PC-9 (cell line): ENCODE data around the gene S100A16. TPM values are rescaled to one million over a fixed set of nuclear protein-coding genes. Genes with fewer than 3 reads are reported as not detected.

Experiments used
- Bru-seq: library from RNA; stranded (reverse); fragments of 400-500 nt; gene quantifications from one replicate; lab custom pipeline; 2021; lab: Mats Ljungman, UMichigan
- BruChase-seq, 2 experiments: library from RNA; stranded (reverse); fragments of 400-500 nt; gene quantifications; one replicate each; lab custom pipeline; 2021; lab: Mats Ljungman, UMichigan
- BruUV-seq: library from RNA; stranded (reverse); fragments of 400-500 nt; replicated peaks from 2 replicates; lab custom pipeline; 2021; lab: Mats Ljungman, UMichigan
- CTCF ChIA-PET: fragments of 300-600 bp; sonication (Branson Sonifier 250); formaldehyde crosslinking; loops from one replicate; lab custom pipeline; 2022; ENCODE audit warnings: antibody characterized with exemption; lab: Charles Lee
- POLR2A ChIA-PET: fragments of 300-600 bp; sonication (Branson Sonifier 250); formaldehyde crosslinking; loops from one replicate; lab custom pipeline; 2022; ENCODE audit warnings: antibody characterized with exemption; ENCODE audit not compliant: unreplicated experiment; lab: Charles Lee
- DNase-seq, 2 experiments: peaks; one replicate each; pipeline versions ENCODE4 v3.0.0 to v3.0.0-alpha.2; 2015 to 2022; ENCODE audit warnings: mixed read lengths in 1 of 2
- H2AFZ ChIP-seq: fragments of 200-600 bp; sonication (generic); 2 replicates; pipeline ENCODE4 v1.8.1; 2017; ENCODE audit warnings: antibody characterized with exemption
- H3F3A ChIP-seq: fragments of 200-600 bp; sonication (generic); 2 replicates; pipeline ENCODE4 v1.8.1; 2017; ENCODE audit warnings: antibody characterized with exemption, mild to moderate bottlenecking, low read depth; ENCODE audit not compliant: insufficient read depth
- H3K27ac ChIP-seq: fragments of 200-600 bp; sonication (generic); 2 replicates; pipeline ENCODE4 v1.6.1; 2016; ENCODE audit warnings: mixed run types
- H3K27me3 ChIP-seq: fragments of 200-600 bp; sonication (generic); 2 replicates; pipeline ENCODE4 v1.6.1; 2016; ENCODE audit warnings: low read depth, mixed run types; ENCODE audit not compliant: insufficient read depth
- H3K36me3 ChIP-seq: fragments of 200-600 bp; sonication (generic); 2 replicates; pipeline ENCODE4 v1.6.1; 2016; ENCODE audit warnings: low read depth, mixed run types
- H3K4me1 ChIP-seq: fragments of 200-600 bp; sonication (generic); replicated peaks from 2 replicates; pipeline ENCODE4 v1.6.1; 2016; ENCODE audit warnings: mixed run types; ENCODE audit not compliant: insufficient read depth
- H3K4me2 ChIP-seq: fragments of 200-600 bp; sonication (generic); 2 replicates; pipeline ENCODE4 v1.6.1; 2017; ENCODE audit warnings: mixed run types
- H3K4me3 ChIP-seq: fragments of 200-600 bp; sonication (generic); 2 replicates; pipeline ENCODE4 v1.6.1; 2016; ENCODE audit warnings: mixed run types
- H3K79me2 ChIP-seq: fragments of 200-600 bp; sonication (generic); 2 replicates; pipeline ENCODE4 v1.6.1; 2017; ENCODE audit warnings: low read depth, mixed run types
- H3K9me2 ChIP-seq: fragments of 200-600 bp; sonication (generic); 2 replicates; pipeline ENCODE4 v1.8.1; 2017; ENCODE audit warnings: mild to moderate bottlenecking; ENCODE audit not compliant: insufficient read depth
- H3K9me3 ChIP-seq: fragments of 200-600 bp; sonication (generic); 2 replicates; pipeline ENCODE4 v1.8.1; 2016; ENCODE audit warnings: low read depth; ENCODE audit not compliant: insufficient read depth
- H4K20me1 ChIP-seq: fragments of 200-600 bp; sonication (generic); 2 replicates; pipeline ENCODE4 v1.8.1; 2017; ENCODE audit not compliant: insufficient read depth
- EZH2 ChIP-seq: fragments of 200-600 bp; sonication (generic); IDR thresholded peaks from 2 replicates; pipeline ENCODE4 v1.8.0; 2017; ENCODE audit warnings: antibody characterized with exemption, low read depth
- intact Hi-C: fragments of 100-400 bp; cut with micrococcal nuclease; formaldehyde crosslinking; loops from one replicate; pipeline ENCODE4 v1.10.0; 2022; ENCODE audit not compliant: unreplicated experiment
- long read RNA-seq: library from polyadenylated mRNA; stranded (forward); transcript quantifications from one replicate; pipeline ENCODE4 v2.0.0, GENCODE V29; 2022
- total RNA-seq: library from RNA; stranded (reverse); gene quantifications from 2 replicates; pipeline ENCODE4 v1.2.3, GENCODE V29; 2021
- TF ChIP-seq, protein P1 (sequence below): fragments of 200-600 bp; sonication (generic); conservative IDR thresholded peaks from 2 replicates; pipeline ENCODE4 v1.6.1; 2017; ENCODE audit warnings: mixed run types, antibody characterized with exemption, mild to moderate bottlenecking, moderate library complexity

The S100A16 gene
- total RNA-seq (226 and 276 TPM in 2 replicates), Bru-seq, nascent RNA (percentile 83 among the genes with signal in this experiment), BruChase-seq, experiment 1, labeled RNA remaining after a 2-hour chase (percentile 86 among the genes with signal in this experiment), BruChase-seq, experiment 2, labeled RNA remaining after a 6-hour chase (percentile 96 among the genes with signal in this experiment)
- long read RNA-seq, transcript S100A16-204 (3 exons, 1,118 nt) = major isoform, 470 of 593 reads
- long read RNA-seq, transcript S100A16-203 (3 exons, 956 nt) = minor isoform, 78 of 593 reads
- long read RNA-seq, transcript S100A16-202 (3 exons, 1,146 nt) = minor isoform, 10 of 593 reads
- long read RNA-seq, partial matches to known transcripts = 13 of 593 reads
- long read RNA-seq, other reads (novel, unspliced or antisense) = 22 of 593 reads

GRCh38 chr1:153612755-153613331 is at the start of gene S100A16:
Gene S100A16, minus strand, starts transcription at chr1:153613137. Its CDS starts 4,986 bp downstream, at chr1:153608151.
- ChIA-PET CTCF (interaction anchor here (0.6 to 2.6 kb wide), 3 partner anchors 14 to 102 kb away, joined by 4 to 19 read pairs (median 8); partner anchors contain the start of gene S100A13), POLR2A (interaction anchor here (0.6 to 1.4 kb wide), 13 partner anchors 9 to 730 kb away, joined by 3 to 48 read pairs (median 4); partner anchors contain the start of genes CHTOP, S100A1, S100A13 and S100A5)
- H4K20me1 ChIP-seq = no peaks in the 10 kb centered on the region
- no TSS peak for BruUV-seq
- peaks cover 47% of the 10 kb centered on the region for H3F3A ChIP-seq
- peak within 1 kb of the TSS; percentile 89 for H3K4me3 ChIP-seq
- no peak within 1 kb of the TSS for H2AFZ ChIP-seq
- H3K4me1 ChIP-seq = peaks cover 73% of the 10 kb centered on the region
- no peaks in the 10 kb centered on the region for H3K9me3 ChIP-seq
- peaks cover 56% of the 10 kb centered on the region for H3K79me2 ChIP-seq
- H3K4me2 ChIP-seq = peak within 1 kb of the TSS; percentile 88
- H3K36me3 ChIP-seq = peaks cover 6% of the 10 kb centered on the region
- intact Hi-C loops = loop anchor here (1.0 kb wide), 1 partner anchor 20 kb away; no protein-coding TSS in a partner anchor
- peak; percentile 86 to 91 for DNase-seq
- TF ChIP-seq, protein P1, sequence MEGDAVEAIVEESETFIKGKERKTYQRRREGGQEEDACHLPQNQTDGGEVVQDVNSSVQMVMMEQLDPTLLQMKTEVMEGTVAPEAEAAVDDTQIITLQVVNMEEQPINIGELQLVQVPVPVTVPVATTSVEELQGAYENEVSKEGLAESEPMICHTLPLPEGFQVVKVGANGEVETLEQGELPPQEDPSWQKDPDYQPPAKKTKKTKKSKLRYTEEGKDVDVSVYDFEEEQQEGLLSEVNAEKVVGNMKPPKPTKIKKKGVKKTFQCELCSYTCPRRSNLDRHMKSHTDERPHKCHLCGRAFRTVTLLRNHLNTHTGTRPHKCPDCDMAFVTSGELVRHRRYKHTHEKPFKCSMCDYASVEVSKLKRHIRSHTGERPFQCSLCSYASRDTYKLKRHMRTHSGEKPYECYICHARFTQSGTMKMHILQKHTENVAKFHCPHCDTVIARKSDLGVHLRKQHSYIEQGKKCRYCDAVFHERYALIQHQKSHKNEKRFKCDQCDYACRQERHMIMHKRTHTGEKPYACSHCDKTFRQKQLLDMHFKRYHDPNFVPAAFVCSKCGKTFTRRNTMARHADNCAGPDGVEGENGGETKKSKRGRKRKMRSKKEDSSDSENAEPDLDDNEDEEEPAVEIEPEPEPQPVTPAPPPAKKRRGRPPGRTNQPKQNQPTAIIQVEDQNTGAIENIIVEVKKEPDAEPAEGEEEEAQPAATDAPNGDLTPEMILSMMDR = no peak
- no peak for TF ChIP-seq EZH2
- no peaks in the 10 kb centered on the region for H3K9me2 ChIP-seq
- no peaks in the 10 kb centered on the region for H3K27me3 ChIP-seq
- peak within 1 kb of the TSS; percentile 78 for H3K27ac ChIP-seq

DNA sequence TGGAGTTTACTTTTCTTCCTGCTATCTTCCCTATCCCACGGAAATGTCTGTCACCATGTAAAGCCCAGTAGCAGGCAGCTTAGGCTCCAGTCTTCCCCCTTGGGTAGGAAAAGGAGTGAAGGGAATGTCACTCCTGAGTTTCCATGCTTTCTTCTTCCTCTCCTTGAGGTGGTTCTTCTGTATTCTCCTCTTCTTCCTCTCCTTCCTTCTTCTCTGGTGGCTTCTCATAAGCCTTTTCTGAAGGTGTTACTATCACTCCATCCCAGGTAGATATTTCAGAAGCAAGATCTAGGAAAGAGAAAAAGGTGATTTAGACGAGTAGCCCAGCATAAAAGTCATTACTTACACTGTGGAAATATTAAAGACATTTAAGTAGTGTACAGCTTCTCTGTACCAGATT is 49.3 kb upstream of the S100A16 start:
- 0 out of 2 replicates have a peak overlapping the region, but pooled peaks have one; percentile 22 for H3K27ac ChIP-seq
- ChIA-PET CTCF (no interaction called here), POLR2A (interaction anchor here (0.6 kb wide), 1 partner anchor 96 kb away, joined by 3 read pairs; no protein-coding TSS in a partner anchor)
- no peaks in the 10 kb centered on the region for H3K27me3 ChIP-seq
- no peak for DNase-seq
- H3K4me2 ChIP-seq = no peak overlapping the region
- no peak overlapping the region for H3K4me3 ChIP-seq
- intact Hi-C loops = no loop called here
- H3F3A ChIP-seq = peaks cover 71% of the 10 kb centered on the region
- H3K9me2 ChIP-seq = no peaks in the 10 kb centered on the region
- H3K36me3 ChIP-seq = peaks cover 45% of the 10 kb centered on the region
- peaks cover 6% of the 10 kb centered on the region for H3K4me1 ChIP-seq
- H4K20me1 ChIP-seq = no peaks in the 10 kb centered on the region; the same call in 1 of the 2 replicates
- H3K9me3 ChIP-seq = no peaks in the 10 kb centered on the region
- H3K79me2 ChIP-seq = peaks cover 24% of the 10 kb centered on the region
- BruUV-seq = TSS peak; percentile 5
- no peak overlapping the region for H2AFZ ChIP-seq
- TF ChIP-seq EZH2 = no peak
- TF ChIP-seq, protein P1 = no peak

DNA sequence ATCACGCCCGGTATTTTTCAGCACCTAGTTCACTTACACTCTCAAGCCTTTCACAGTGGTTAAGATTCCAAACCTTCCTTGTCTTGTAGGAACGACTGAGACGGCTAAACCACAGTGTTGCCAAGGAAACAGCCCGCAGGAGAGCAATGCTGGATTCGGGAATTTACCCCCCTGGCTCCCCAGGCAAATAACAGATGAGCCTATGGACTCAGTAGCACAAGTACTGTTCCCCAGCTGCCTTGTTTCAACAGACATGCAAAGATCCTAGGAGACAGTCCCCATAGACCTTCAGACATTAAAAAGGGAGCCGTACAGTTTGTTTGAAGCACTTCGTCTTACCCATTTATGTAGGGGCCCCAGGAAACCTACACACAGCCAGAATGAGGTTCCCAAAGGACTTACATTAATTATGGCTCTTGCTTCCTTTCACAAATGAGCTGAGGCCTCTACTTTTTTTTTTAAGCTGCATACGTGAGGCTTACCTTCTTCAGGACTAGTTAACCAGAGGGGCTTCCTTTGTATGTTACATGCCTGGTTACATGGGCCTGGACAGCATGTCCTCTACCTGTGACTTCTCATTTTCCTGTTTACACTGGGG is 48.3 kb upstream of the S100A16 start:
- Histone ChIP-seq H3K27ac (no peak overlapping the region), H3K9me3 (no peaks in the 10 kb centered on the region), H3K4me3 (no peak overlapping the region), H3K79me2 (peaks cover 13% of the 10 kb centered on the region), H3K27me3 (no peaks in the 10 kb centered on the region), H3F3A (peaks cover 64% of the 10 kb centered on the region), H4K20me1 (no peaks in the 10 kb centered on the region; the same call in 1 of the 2 replicates), H2AFZ (no peak overlapping the region), H3K9me2 (no peaks in the 10 kb centered on the region), H3K36me3 (peaks cover 36% of the 10 kb centered on the region), H3K4me2 (no peak overlapping the region), H3K4me1 (peaks cover 6% of the 10 kb centered on the region)
- TF ChIP-seq, protein P1 = no peak
- TF ChIP-seq EZH2 = no peak
- CTCF ChIA-PET = no interaction called here
- DNase-seq = no peak
- no TSS peak for BruUV-seq
- intact Hi-C loops = no loop called here
- POLR2A ChIA-PET = interaction anchor here (0.6 kb wide), 1 partner anchor 27 kb away, joined by 6 read pairs; the partner anchor contains the start of gene CHTOP
